GM06990 (cell line): ENCODE measurements around the gene OR8B8.

Experiments
- DNase-seq: peaks from one replicate; pipeline ENCODE4 v3.0.0-alpha.2; 2011; ENCODE audit not compliant: insufficient read length; ENCODE audit errors: extremely low read depth
- H3K27me3 ChIP-seq: replicated peaks from 2 replicates; pipeline ENCODE4 v1.6.0; 2011; ENCODE audit warnings: low read length; ENCODE audit not compliant: control insufficient read depth, insufficient read depth
- H3K36me3 ChIP-seq: 2 replicates; pipeline ENCODE4 v1.5.1; 2011; ENCODE audit warnings: low read length; ENCODE audit not compliant: control insufficient read depth, insufficient read depth
- H3K4me3 ChIP-seq: replicated peaks from 2 replicates; pipeline ENCODE4 v1.5.1; 2011; ENCODE audit warnings: low read depth, mild to moderate bottlenecking, control low read depth, low read length
- TF ChIP-seq, protein P1 (sequence below): IDR thresholded peaks from 2 replicates; pipeline ENCODE4 v1.5.1; 2011; ENCODE audit warnings: low read length, control low read depth, mild to moderate bottlenecking, inconsistent platforms; ENCODE audit not compliant: insufficient read depth, poor library complexity, severe bottlenecking

Gene OR8B8

DNA sequence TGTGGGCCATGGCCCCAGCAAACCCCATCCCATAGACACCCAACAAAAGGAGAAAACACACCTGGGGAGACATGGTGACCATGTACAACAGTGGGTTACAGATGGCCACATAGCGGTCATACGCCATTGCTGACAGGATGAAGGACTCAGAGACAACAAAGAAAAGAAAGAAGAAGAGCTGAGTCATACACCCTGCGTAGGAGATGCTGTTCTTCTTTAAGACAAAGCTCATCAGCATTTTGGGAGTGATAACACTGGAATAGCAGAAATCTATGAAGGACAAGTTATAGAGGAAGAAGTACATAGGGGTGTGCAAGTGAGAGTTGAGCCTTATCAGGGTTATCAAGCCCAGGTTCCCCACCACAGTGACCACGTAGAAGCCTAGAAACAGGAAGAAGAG, 4.9 kb downstream of the OR8B8 start:
- TF ChIP-seq, protein P1, sequence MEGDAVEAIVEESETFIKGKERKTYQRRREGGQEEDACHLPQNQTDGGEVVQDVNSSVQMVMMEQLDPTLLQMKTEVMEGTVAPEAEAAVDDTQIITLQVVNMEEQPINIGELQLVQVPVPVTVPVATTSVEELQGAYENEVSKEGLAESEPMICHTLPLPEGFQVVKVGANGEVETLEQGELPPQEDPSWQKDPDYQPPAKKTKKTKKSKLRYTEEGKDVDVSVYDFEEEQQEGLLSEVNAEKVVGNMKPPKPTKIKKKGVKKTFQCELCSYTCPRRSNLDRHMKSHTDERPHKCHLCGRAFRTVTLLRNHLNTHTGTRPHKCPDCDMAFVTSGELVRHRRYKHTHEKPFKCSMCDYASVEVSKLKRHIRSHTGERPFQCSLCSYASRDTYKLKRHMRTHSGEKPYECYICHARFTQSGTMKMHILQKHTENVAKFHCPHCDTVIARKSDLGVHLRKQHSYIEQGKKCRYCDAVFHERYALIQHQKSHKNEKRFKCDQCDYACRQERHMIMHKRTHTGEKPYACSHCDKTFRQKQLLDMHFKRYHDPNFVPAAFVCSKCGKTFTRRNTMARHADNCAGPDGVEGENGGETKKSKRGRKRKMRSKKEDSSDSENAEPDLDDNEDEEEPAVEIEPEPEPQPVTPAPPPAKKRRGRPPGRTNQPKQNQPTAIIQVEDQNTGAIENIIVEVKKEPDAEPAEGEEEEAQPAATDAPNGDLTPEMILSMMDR, result no peak
- Histone ChIP-seq H3K4me3 (no peak overlapping the region), H3K36me3 (no peaks in the 10 kb centered on the region), H3K27me3 (no peaks in the 10 kb centered on the region; the same call in none of the 2 replicates)
- no peak for DNase-seq

- no peak overlapping the region for H3K4me3 ChIP-seq
- no peaks in the 10 kb centered on the region for H3K36me3 ChIP-seq
- TF ChIP-seq, protein P1, result no peak
- no peaks in the 10 kb centered on the region for H3K27me3 ChIP-seq
- DNase-seq, result no peak
Measured at GRCh38 chr11:124434699-124435098, 10.8 kb downstream of the OR8B8 start.

DNA sequence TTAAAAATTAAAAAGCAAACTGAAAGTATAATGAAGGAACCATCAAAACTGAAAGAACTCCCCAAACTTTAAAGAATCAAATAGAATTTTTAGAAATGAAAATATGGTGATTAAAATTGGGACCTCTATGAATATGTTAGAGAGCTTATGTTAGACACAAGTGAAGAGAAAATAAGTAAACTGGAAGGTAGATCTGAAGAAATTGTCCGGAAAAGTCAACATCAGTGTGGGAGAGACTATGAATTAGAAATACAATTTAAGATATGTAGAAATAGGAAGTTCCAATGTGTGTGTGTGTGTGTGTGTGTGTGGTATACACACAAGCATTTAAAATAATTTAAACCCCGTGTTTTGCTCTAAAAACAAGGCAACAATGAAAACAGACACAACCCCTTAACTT, 15.9 kb downstream of the OR8B8 start:
- TF ChIP-seq, protein P1, result no peak
- no peak overlapping the region for H3K4me3 ChIP-seq
- H3K27me3 ChIP-seq, result no peaks in the 10 kb centered on the region; the same call in 1 of the 2 replicates
- H3K36me3 ChIP-seq, result no peaks in the 10 kb centered on the region
- no peak for DNase-seq

GRCh38 chr11:124424384-124424921, 21.0 kb downstream of the OR8B8 start, which contains the start of gene OR8B4:
Gene OR8B4 (minus strand): TSS chr11:124424871. CDS start chr11:124424871, 0 bp downstream.
- H3K36me3 ChIP-seq, result no peaks in the 10 kb centered on the region
- H3K4me3 ChIP-seq, result no peak within 1 kb of the TSS
- no peak for DNase-seq
- H3K27me3 ChIP-seq, result no peaks in the 10 kb centered on the region; the same call in none of the 2 replicates
- TF ChIP-seq, protein P1, result no peak

DNA sequence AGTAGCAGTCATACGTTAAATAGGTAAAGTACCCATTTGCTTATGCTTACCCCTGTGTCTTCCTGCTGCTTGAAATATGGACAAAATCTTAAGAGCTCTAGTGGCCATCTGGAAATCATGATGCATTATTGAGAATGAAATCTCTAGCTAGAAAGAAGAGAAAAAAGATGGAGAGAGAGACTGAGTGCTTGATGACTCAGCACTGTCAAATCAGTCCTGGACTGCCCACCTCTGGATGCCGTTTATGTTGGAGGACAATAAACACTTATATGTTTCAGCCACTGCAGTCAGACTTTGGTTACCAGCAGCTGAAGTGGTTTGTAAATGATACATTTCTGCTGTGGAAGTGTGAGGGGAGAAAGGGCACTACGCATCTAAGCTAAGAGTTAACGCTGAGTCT, 24.5 kb downstream of the OR8B8 start:
- Histone ChIP-seq H3K27me3 (no peaks in the 10 kb centered on the region; the same call in none of the 2 replicates), H3K36me3 (no peaks in the 10 kb centered on the region)

More for the DNA sequence above, 24.5 kb downstream of the OR8B8 start:
- no peak overlapping the region for H3K4me3 ChIP-seq
- no peak for DNase-seq
- TF ChIP-seq, protein P1, result no peak
